Adrenal gland (tissue), 12 donors: ENCODE results near the gene AGAP1. TPM values are rescaled to one million over a fixed set of nuclear protein-coding genes. Genes with fewer than 3 reads are reported as not detected.

Experiments used
- DNase-seq, 7 donors: peaks; one replicate each; pipeline ENCODE4 v3.0.0-alpha.2; 2019 to 2020
- H3K27ac ChIP-seq, 5 donors: fragments of 200-600 bp; sonication (generic) in 4 of 5; 1 replicate in 3 of 5; 2 replicates in 2 of 5; pipeline versions ENCODE4 v1.5.1 to v1.8.0; 2016 to 2020; ENCODE audit warnings: mild to moderate bottlenecking in 1 of 5
- H3K27me3 ChIP-seq: fragments of 200-600 bp; 2 replicates; pipeline ENCODE4 v1.8.0; 2021
- H3K36me3 ChIP-seq, 2 donors: fragments of 200-600 bp; replicated peaks in 1 of 2; 1 replicate in 1 of 2; 2 replicates in 1 of 2; pipeline versions ENCODE4 v1.5.1 to v1.8.0; 2018 to 2022
- H3K4me1 ChIP-seq, 2 donors: fragments of 200-600 bp; replicated peaks in 1 of 2; 1 replicate in 1 of 2; 2 replicates in 1 of 2; pipeline versions ENCODE4 v1.5.1 to v1.8.0; 2018 to 2021
- H3K4me3 ChIP-seq, 4 donors: fragments of 200-600 bp; sonication (generic) in 3 of 4; one replicate each; pipeline ENCODE4 v1.5.1; 2016 to 2018
- H3K9me3 ChIP-seq, 3 donors: fragments of 200-600 bp; sonication (generic) in 1 of 3; replicated peaks in 1 of 3; 1 replicate in 2 of 3; 2 replicates in 1 of 3; pipeline versions ENCODE4 v1.5.1 to v1.8.0; 2016 to 2021
- CTCF ChIP-seq, 6 experiments: fragments of 450-650 bp in 4 of 6; fragments of 200-600 bp in 2 of 6; sonication (generic) in 1 of 6; IDR thresholded peaks; 1 replicate in 5 of 6; 2 replicates in 1 of 6; pipeline versions ENCODE4 v1.5.1 to v1.8.0; 2016 to 2021; ENCODE audit warnings: antibody characterized with exemption in 6 of 6, mild to moderate bottlenecking in 2 of 6, moderate library complexity in 1 of 6
- POLR2A ChIP-seq, 2 donors: fragments of 450-650 bp; IDR thresholded peaks; one replicate each; pipeline ENCODE4 v1.6.1; 2017; ENCODE audit warnings: antibody characterized with exemption in 2 of 2, mild to moderate bottlenecking in 2 of 2, moderate library complexity in 1 of 2
- WGBS, 4 donors: extraction: QIAGEN DNeasy Blood & Tissue Kit in 2 of 4; methylation state at CpG; one replicate each; pipeline versions ENCODE4 v1.1.5 to v1.1.7; 2013 to 2017; 5-methylcytosine and 5-hydroxymethylcytosine counted together
- intact Hi-C, 2 donors: fragments of 100-400 bp; cut with DNase I; formaldehyde crosslinking; loops; one replicate each; pipeline versions ENCODE4 v1.14.1 to v1.15.0; 2022 to 2023
- polyA plus RNA-seq, 3 donors: library from polyadenylated mRNA; stranded (reverse); fragments of 200-250 nt in 2 of 3; fragments of 350-450 nt in 1 of 3; fragmentation: Illumina TruSeq in 1 of 3; extraction: RNeasy Lipid Tissue Mini Kit (QIAGEN cat#74804) in 1 of 3; gene quantifications; one replicate each; pipeline ENCODE4 v1.2.3, GENCODE V29; 2013 to 2014
- total RNA-seq, 9 donors: library from RNA; depleted of rRNA in 4 of 9; stranded (reverse); fragments of >200 nt in 4 of 9; fragments of 120-200 nt in 1 of 9; fragmentation: NEBNext Ultra II Directional in 1 of 9; extraction: Animal tissue kit (Norgen Biotek cat#: 25700) in 1 of 9; gene quantifications; one replicate each; pipeline versions ENCODE4 v1.1.0 to v1.2.4, GENCODE V29; 2013 to 2023
- donor health status: healthy with polysubstance abuse.
- donor health status: Bipolar disorder and iron deficiency.
- donor health status: DM: yes; HTN: yes; CAD: no.
- donor health status: DM: no; HTN: no; CAD: no.
- donor health status: DM: no; HTN: no; CAD: no.
- donor health status: DM: yes; HTN: yes; CAD: no.

The AGAP1 gene
- total and polyA plus RNA-seq, 12 donors = 5.3 to 29.6 (median 17.7) TPM

GRCh38 chr2:235623111-235623510 lies 129.3 kb downstream of the AGAP1 start:
- Histone ChIP-seq H3K9me3 (no peaks in the 10 kb centered on the region), H3K4me1 (peaks cover 9 to 11% of the 10 kb centered on the region in 2 donors), H3K36me3 (no peaks in the 10 kb centered on the region), H3K27me3 (no peaks in the 10 kb centered on the region), H3K27ac (no peak overlapping the region), H3K4me3 (no peak overlapping the region)
- WGBS, 4 donors = 77 to 93% (median 82%) methylated on average over 9 of the region's 9 CpGs
- intact Hi-C loops = no loop called here
- no peak for DNase-seq
- TF ChIP-seq POLR2A (IDR thresholded peaks at IDR 0.05) = no peak
- no peak for TF ChIP-seq CTCF (IDR thresholded peaks at IDR 0.05)

- Histone ChIP-seq H3K9me3 (no peaks in the 10 kb centered on the region), H3K27me3 (no peaks in the 10 kb centered on the region), H3K4me1 (peaks cover 12 to 14% of the 10 kb centered on the region in 2 donors), H3K36me3 (no peaks in the 10 kb centered on the region), H3K4me3 (no peak overlapping the region), H3K27ac (no peak overlapping the region)
- no peak for TF ChIP-seq CTCF (IDR thresholded peaks at IDR 0.05)
- no peak for TF ChIP-seq POLR2A (IDR thresholded peaks at IDR 0.05)
- intact Hi-C loops = no loop called here
- WGBS, 4 donors = 88 to 93% (median 89%) methylated on average over 2 of the region's 2 CpGs
- DNase-seq = no peak
Measured at GRCh38 chr2:235623752-235624151, 129.9 kb downstream of the AGAP1 start.

GRCh38 chr2:235626658-235627057 lies 132.8 kb downstream of the AGAP1 start:
- Histone ChIP-seq H3K27ac (no peak overlapping the region), H3K4me3 (no peak overlapping the region), H3K36me3 (no peaks in the 10 kb centered on the region), H3K9me3 (no peaks in the 10 kb centered on the region), H3K27me3 (no peaks in the 10 kb centered on the region), H3K4me1 (peaks cover 12 to 14% of the 10 kb centered on the region in 2 donors)
- TF ChIP-seq CTCF (IDR thresholded peaks at IDR 0.05) (no peak), POLR2A (IDR thresholded peaks at IDR 0.05) (no peak)
- DNase-seq = no peak
- 94 to 98% (median 97%) methylated on average over 5 of the region's 5 CpGs for WGBS, 4 donors
- intact Hi-C loops = no loop called here

- intact Hi-C loops = no loop called here
- peak overlapping the region in 1 of 5 donors; percentile 46 for H3K27ac ChIP-seq
- no peak overlapping the region for H3K4me3 ChIP-seq
- 20 to 40% (median 33%) methylated on average over 4 of the region's 4 CpGs for WGBS, 4 donors
- no peaks in the 10 kb centered on the region for H3K27me3 ChIP-seq
- TF ChIP-seq CTCF (IDR thresholded peaks at IDR 0.05) = no peak
- no peak for TF ChIP-seq POLR2A (IDR thresholded peaks at IDR 0.05)
- peaks cover 12 to 14% of the 10 kb centered on the region in 2 donors for H3K4me1 ChIP-seq
- no peak for DNase-seq
- no peaks in the 10 kb centered on the region for H3K36me3 ChIP-seq
- H3K9me3 ChIP-seq = no peaks in the 10 kb centered on the region
Measured at GRCh38 chr2:235627682-235628081, 133.8 kb downstream of the AGAP1 start.
